Measurements from ENCODE around the gene BANK1.

Gene BANK1

GRCh38 chr4:101835121-101835904 is 44.8 kb downstream of the BANK1 start (continued):
- TF ChIP-seq ZNF239 (tag by site-specific recombination; IDR thresholded peaks at IDR 0.05) (no peak), ZBTB10 (tag by site-specific recombination; IDR thresholded peaks at IDR 0.05) (no peak), ZNF341 (tag by site-specific recombination; IDR thresholded peaks at IDR 0.05; ENCODE audit: low read depth) (no peak), ZNF654 (tag by site-specific recombination; IDR thresholded peaks at IDR 0.05; ENCODE audit: low read depth) (no peak), BCL11B (tag by site-specific recombination; IDR thresholded peaks at IDR 0.05; ENCODE audit: low read depth) (no peak), KLF16 (tag by site-specific recombination; IDR thresholded peaks at IDR 0.05) (no peak)

- TF ChIP-seq ZSCAN18 (tag by site-specific recombination; IDR thresholded peaks at IDR 0.05) (no peak), ZNF843 (tag by site-specific recombination; IDR thresholded peaks at IDR 0.05) (no peak), ZNF560 (tag by site-specific recombination; IDR thresholded peaks at IDR 0.05; ENCODE audit: borderline replicate concordance) (no peak), KLF16 (tag by site-specific recombination; IDR thresholded peaks at IDR 0.05) (no peak), ZNF274 (IDR thresholded peaks at IDR 0.05; ENCODE audit: low read length) (no peak), ZNF274 (tag by site-specific recombination; IDR thresholded peaks at IDR 0.05; ENCODE audit: borderline replicate concordance) (no peak), RBAK (tag by site-specific recombination; IDR thresholded peaks at IDR 0.05) (no peak), SCRT2 (tag by site-specific recombination; IDR thresholded peaks at IDR 0.05) (no peak), GLI4 (tag by site-specific recombination; IDR thresholded peaks at IDR 0.05) (no peak), ZNF341 (tag by site-specific recombination; IDR thresholded peaks at IDR 0.05; ENCODE audit: low read depth) (no peak), SALL2 (tag by site-specific recombination; IDR thresholded peaks at IDR 0.05; ENCODE audit: borderline replicate concordance) (no peak), ATF2 (tag by site-specific recombination; IDR thresholded peaks at IDR 0.05; ENCODE audit: low read depth) (no peak), ZNF776 (tag by site-specific recombination; IDR thresholded peaks at IDR 0.05; ENCODE audit: borderline replicate concordance) (no peak), ZNF521 (tag by site-specific recombination; IDR thresholded peaks at IDR 0.05) (no peak)
- no peak overlapping the region for H3K4me3 ChIP-seq (ENCODE audit: low read depth, low read length)
- H3K9me3 ChIP-seq (ENCODE audit: control insufficient read depth, insufficient read depth, low read depth, low read length), result no peaks in the 10 kb centered on the region
- no peaks in the 10 kb centered on the region for H3K36me3 ChIP-seq (ENCODE audit: control insufficient read depth in 2 of 2, insufficient read depth in 1 of 2, low read length in 2 of 2)
- ChIA-PET POLR2A (no interaction called here), CTCF (no interaction called here)
- H3K27ac ChIP-seq (ENCODE audit: extremely low read depth, low read depth, low read length), result no peak overlapping the region
- no peaks in the 10 kb centered on the region for H3K4me1 ChIP-seq (ENCODE audit: control insufficient read depth, insufficient read depth, low read length)
Observed at GRCh38 chr4:101843054-101843453, 52.5 kb downstream of the BANK1 start.

- CTCF ChIA-PET, result no interaction called here
- Histone ChIP-seq H3K27ac (ENCODE audit: extremely low read depth, low read depth, low read length) (no peak overlapping the region), H3K36me3 (ENCODE audit: control insufficient read depth in 2 of 2, insufficient read depth in 1 of 2, low read length in 2 of 2) (no peaks in the 10 kb centered on the region), H3K4me1 (ENCODE audit: control insufficient read depth, insufficient read depth, low read length) (no peaks in the 10 kb centered on the region), H3K4me3 (ENCODE audit: low read depth, low read length) (no peak overlapping the region), H3K9me3 (ENCODE audit: control insufficient read depth, insufficient read depth, low read depth, low read length) (no peaks in the 10 kb centered on the region)
- POLR2A ChIA-PET, result no interaction called here
- TF ChIP-seq ZNF426 (tag by site-specific recombination; IDR thresholded peaks at IDR 0.05), result no peak
- TF ChIP-seq GLI2 (tag by site-specific recombination; IDR thresholded peaks at IDR 0.05; ENCODE audit: borderline replicate concordance, low read depth), result no peak
- TF ChIP-seq ATF2 (tag by site-specific recombination; IDR thresholded peaks at IDR 0.05; ENCODE audit: low read depth), result no peak
- TF ChIP-seq ZNF324 (tag by site-specific recombination; IDR thresholded peaks at IDR 0.05), result no peak
- TF ChIP-seq KLF16 (tag by site-specific recombination; IDR thresholded peaks at IDR 0.05), result no peak
- no peak for TF ChIP-seq ZBTB1 (tag by site-specific recombination; IDR thresholded peaks at IDR 0.05)
- TF ChIP-seq ZNF837 (tag by site-specific recombination; IDR thresholded peaks at IDR 0.05), result no peak
- no peak for TF ChIP-seq SCRT2 (tag by site-specific recombination; IDR thresholded peaks at IDR 0.05)
- no peak for TF ChIP-seq TCF7L2 (IDR thresholded peaks at IDR 0.05; ENCODE audit: borderline replicate concordance, low read depth, low read length)
Observed at GRCh38 chr4:101846550-101846949, 56.0 kb downstream of the BANK1 start.

All from HEK293 (cell line).